Measurements from ENCODE around the gene LDLRAD4.

DNA sequence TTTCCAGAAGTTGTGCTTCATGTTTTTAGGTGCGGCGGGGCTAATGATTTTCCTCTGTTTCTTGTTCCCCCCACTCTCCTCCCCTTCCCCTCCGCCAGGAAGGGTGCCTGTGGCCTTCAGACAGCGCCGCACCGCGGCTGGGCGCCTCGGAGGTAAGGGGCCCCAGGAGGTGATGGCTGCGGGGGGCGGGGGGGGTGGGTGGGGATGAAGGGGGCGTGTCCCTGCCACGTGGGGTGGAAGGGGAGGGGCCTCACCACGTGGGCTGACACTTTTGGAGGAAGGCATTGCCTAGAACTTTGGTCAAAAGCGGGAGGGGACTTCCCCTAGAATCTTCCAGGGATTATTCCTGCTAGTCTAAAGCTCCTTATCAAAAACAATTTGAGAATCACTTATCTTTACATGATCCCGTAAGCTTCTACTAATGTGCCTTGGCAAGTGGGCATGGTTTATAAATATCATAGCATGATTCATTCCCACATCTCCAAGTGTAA, 424.7 kb downstream of the LDLRAD4 start:
- TF ChIP-seq, protein P1, sequence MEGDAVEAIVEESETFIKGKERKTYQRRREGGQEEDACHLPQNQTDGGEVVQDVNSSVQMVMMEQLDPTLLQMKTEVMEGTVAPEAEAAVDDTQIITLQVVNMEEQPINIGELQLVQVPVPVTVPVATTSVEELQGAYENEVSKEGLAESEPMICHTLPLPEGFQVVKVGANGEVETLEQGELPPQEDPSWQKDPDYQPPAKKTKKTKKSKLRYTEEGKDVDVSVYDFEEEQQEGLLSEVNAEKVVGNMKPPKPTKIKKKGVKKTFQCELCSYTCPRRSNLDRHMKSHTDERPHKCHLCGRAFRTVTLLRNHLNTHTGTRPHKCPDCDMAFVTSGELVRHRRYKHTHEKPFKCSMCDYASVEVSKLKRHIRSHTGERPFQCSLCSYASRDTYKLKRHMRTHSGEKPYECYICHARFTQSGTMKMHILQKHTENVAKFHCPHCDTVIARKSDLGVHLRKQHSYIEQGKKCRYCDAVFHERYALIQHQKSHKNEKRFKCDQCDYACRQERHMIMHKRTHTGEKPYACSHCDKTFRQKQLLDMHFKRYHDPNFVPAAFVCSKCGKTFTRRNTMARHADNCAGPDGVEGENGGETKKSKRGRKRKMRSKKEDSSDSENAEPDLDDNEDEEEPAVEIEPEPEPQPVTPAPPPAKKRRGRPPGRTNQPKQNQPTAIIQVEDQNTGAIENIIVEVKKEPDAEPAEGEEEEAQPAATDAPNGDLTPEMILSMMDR (IDR thresholded peaks at IDR 0.05) = no peak
- TF ChIP-seq POLR2AphosphoS5 (IDR thresholded peaks at IDR 0.05) = no peak
- no peak for TF ChIP-seq POLR2A (IDR thresholded peaks at IDR 0.05; ENCODE audit: low read depth)
- TF ChIP-seq EP300 (IDR thresholded peaks at IDR 0.05) = no peak
